ENCODE measurements around the gene FKBP1A. TPM values are rescaled to one million over a fixed set of nuclear protein-coding genes. Genes with fewer than 3 reads are reported as not detected.
A peak's percentile ranks its signal among the peaks of the same experiment; 100 is the strongest.

FKBP1A gene
- total and polyA plus RNA-seq, 12 donors, result 51.7 to 917 (median 137) TPM

GRCh38 chr20:1368448-1369199 lies 24.2 kb downstream of the FKBP1A start:
- TF ChIP-seq, protein P1, sequence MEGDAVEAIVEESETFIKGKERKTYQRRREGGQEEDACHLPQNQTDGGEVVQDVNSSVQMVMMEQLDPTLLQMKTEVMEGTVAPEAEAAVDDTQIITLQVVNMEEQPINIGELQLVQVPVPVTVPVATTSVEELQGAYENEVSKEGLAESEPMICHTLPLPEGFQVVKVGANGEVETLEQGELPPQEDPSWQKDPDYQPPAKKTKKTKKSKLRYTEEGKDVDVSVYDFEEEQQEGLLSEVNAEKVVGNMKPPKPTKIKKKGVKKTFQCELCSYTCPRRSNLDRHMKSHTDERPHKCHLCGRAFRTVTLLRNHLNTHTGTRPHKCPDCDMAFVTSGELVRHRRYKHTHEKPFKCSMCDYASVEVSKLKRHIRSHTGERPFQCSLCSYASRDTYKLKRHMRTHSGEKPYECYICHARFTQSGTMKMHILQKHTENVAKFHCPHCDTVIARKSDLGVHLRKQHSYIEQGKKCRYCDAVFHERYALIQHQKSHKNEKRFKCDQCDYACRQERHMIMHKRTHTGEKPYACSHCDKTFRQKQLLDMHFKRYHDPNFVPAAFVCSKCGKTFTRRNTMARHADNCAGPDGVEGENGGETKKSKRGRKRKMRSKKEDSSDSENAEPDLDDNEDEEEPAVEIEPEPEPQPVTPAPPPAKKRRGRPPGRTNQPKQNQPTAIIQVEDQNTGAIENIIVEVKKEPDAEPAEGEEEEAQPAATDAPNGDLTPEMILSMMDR (IDR thresholded peaks at IDR 0.05), result no peak
- no peak for TF ChIP-seq POLR2A (IDR thresholded peaks at IDR 0.05)
- Histone ChIP-seq H3K27ac (peak overlapping the region in 1 of 5 donors; percentile 21), H3K4me1 (replicated peaks in 1 of 2) (peaks cover 23 to 33% of the 10 kb centered on the region in 2 donors), H3K36me3 (replicated peaks in 1 of 2) (peaks cover 0 to 34% of the 10 kb centered on the region in 2 donors), H3K4me3 (no peak overlapping the region), H3K27me3 (no peaks in the 10 kb centered on the region), H3K9me3 (replicated peaks in 1 of 3) (no peaks in the 10 kb centered on the region)
- DNase-seq, result no peak
- WGBS, 4 donors, result 61 to 70% (median 64%) methylated on average over 7 of the region's 7 CpGs
- intact Hi-C loops (cut with DNase I), result no loop called here

GRCh38 chr20:1367479-1367878 lies 25.4 kb downstream of the FKBP1A start:
- H3K27me3 ChIP-seq, result no peaks in the 10 kb centered on the region
- DNase-seq, result no peak
- no peak overlapping the region for H3K4me3 ChIP-seq
- H3K9me3 ChIP-seq (replicated peaks in 1 of 3), result no peaks in the 10 kb centered on the region
- intact Hi-C loops (cut with DNase I), result no loop called here
- peaks cover 0 to 26% of the 10 kb centered on the region in 2 donors for H3K36me3 ChIP-seq (replicated peaks in 1 of 2)
- peaks cover 30 to 34% of the 10 kb centered on the region in 2 donors for H3K4me1 ChIP-seq (replicated peaks in 1 of 2)
- TF ChIP-seq, protein P1 (IDR thresholded peaks at IDR 0.05), result no peak
- WGBS, 4 donors, result 96 to 100% (median 97%) methylated on average over 4 of the region's 4 CpGs
- H3K27ac ChIP-seq, result no peak overlapping the region

DNA sequence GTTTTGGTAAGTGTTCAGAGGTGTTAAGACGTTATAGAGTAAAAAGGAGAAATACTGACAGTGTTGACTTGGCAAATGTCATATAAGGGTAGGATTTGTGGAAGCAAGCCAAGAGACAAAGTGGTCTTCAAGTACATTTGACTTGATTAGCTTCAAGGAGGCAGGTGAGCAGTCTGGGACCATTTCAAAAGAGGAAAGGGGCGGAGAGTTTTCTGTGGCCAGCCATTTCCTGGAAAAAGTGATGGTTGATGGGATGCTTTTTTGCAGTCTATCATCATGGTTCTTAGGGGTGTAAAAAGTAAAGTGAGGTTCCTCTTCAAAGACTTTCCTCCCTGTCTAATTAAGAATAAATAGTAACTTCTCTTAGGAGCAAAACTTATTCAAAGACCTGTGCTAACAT lies 28.7 kb downstream of the FKBP1A start:
- TF ChIP-seq, protein P1 (IDR thresholded peaks at IDR 0.05), result no peak
- no peak for TF ChIP-seq POLR2A (IDR thresholded peaks at IDR 0.05)
- H3K36me3 ChIP-seq (replicated peaks in 1 of 2), result peaks cover 0 to 12% of the 10 kb centered on the region in 2 donors
- H3K27ac ChIP-seq, result peak overlapping the region in 3 of 5 donors; percentile 4 to 45 (median 5)
- no peak for DNase-seq
- no peaks in the 10 kb centered on the region for H3K27me3 ChIP-seq
- H3K9me3 ChIP-seq (replicated peaks in 1 of 3), result no peaks in the 10 kb centered on the region
- peaks cover 16 to 32% of the 10 kb centered on the region in 2 donors for H3K4me1 ChIP-seq (replicated peaks in 1 of 2)
- intact Hi-C loops (cut with DNase I), result no loop called here
- 57 to 69% (median 61%) methylated on average over 2 of the region's 2 CpGs for WGBS, 4 donors
- no peak overlapping the region for H3K4me3 ChIP-seq

DNA sequence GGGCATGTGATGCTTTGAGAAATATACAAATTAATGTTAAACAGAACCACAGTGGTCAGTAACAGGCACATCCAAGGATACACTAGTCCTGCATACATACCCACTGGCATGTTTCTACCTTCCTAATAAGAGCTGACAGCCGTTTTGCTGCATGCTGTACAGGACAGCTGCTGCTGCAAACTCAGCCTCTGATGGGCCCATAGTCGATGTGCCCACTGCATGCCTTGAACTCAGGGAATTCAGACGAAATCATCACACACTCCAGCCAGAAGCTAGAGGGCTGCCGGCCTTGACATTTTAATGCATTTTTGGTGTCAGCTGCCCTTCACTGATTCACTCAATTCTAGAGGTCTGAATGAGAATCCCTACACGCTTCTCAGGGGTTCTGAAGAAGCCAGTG lies 29.3 kb downstream of the FKBP1A start:
- Histone ChIP-seq H3K36me3 (replicated peaks in 1 of 2) (peaks cover 0 to 12% of the 10 kb centered on the region in 2 donors), H3K4me3 (no peak overlapping the region), H3K27ac (peak overlapping the region in 3 of 5 donors; percentile 4 to 45 (median 26)), H3K4me1 (replicated peaks in 1 of 2) (peaks cover 16 to 32% of the 10 kb centered on the region in 2 donors), H3K27me3 (no peaks in the 10 kb centered on the region), H3K9me3 (replicated peaks in 1 of 3) (no peaks in the 10 kb centered on the region)
- TF ChIP-seq, protein P1 (IDR thresholded peaks at IDR 0.05), result no peak
- no peak for TF ChIP-seq POLR2A (IDR thresholded peaks at IDR 0.05)
- intact Hi-C loops (cut with DNase I), result no loop called here
- DNase-seq, result peak in 3 of 7 donors; percentile 46 to 56 (median 51)
- 49 to 63% (median 50%) methylated on average over 2 to 5 of the region's 5 CpGs for WGBS, 4 donors

Measured in adrenal gland (tissue), 12 donors.